ENCODE measurements around the gene DNAJA3.

The DNAJA3 gene

DNA sequence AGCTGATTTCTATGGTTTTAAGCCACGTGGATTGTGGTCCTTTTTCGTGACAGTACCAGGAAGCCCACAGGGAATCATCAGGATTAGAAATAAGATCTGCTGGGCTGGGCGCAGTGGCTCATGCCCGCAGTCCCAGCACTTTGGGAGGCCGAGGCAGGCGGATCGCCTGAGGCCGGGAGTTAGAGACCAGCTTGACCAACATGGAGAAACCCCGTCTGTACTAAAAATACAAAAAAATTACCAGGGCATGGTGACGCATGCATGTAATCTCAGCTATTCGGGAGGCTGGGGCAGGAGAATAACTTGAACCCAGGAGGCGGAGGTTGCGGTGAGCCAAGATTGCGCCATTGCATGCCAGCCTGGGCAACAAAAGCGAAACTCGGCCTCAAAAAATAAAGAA is 42.2 kb downstream of the DNAJA3 start:
- no peak overlapping the region for H3K4me2 ChIP-seq (ENCODE audit: low read depth, low read length, poor library complexity, severe bottlenecking)
- H3K4me3 ChIP-seq (ENCODE audit: insufficient read depth, low read length, poor library complexity, severe bottlenecking), result no peak overlapping the region
- no peaks in the 10 kb centered on the region for H3K27me3 ChIP-seq (ENCODE audit: low read length)
- no peak overlapping the region for H3K27ac ChIP-seq (ENCODE audit: low read depth, low read length)
- no peaks in the 10 kb centered on the region for H3K9me2 ChIP-seq (replicated peaks; ENCODE audit: insufficient read depth, low read length)
- H3K79me2 ChIP-seq (ENCODE audit: insufficient read depth, low read length), result peaks cover 5% of the 10 kb centered on the region
- no peak overlapping the region for H3K9ac ChIP-seq (ENCODE audit: low read length)
- TF ChIP-seq CTCF (IDR thresholded peaks at IDR 0.05; ENCODE audit: insufficient read depth, low read length, poor library complexity, severe bottlenecking), result no peak
- TF ChIP-seq EZH2phosphoT487 (conservative IDR thresholded peaks at IDR 0.05; ENCODE audit: low read length), result no peak
- H4K20me1 ChIP-seq (ENCODE audit: low read depth, low read length), result no peaks in the 10 kb centered on the region
- H3K9me3 ChIP-seq (ENCODE audit: insufficient read depth, low read length), result no peaks in the 10 kb centered on the region
- H3F3A ChIP-seq (ENCODE audit: insufficient read depth), result peaks cover 12% of the 10 kb centered on the region; the same call in 1 of the 2 replicates
- no peak overlapping the region for H2AFZ ChIP-seq (ENCODE audit: low read depth, low read length, severe bottlenecking)
- H3K36me3 ChIP-seq (ENCODE audit: low read length), result no peaks in the 10 kb centered on the region

DNA sequence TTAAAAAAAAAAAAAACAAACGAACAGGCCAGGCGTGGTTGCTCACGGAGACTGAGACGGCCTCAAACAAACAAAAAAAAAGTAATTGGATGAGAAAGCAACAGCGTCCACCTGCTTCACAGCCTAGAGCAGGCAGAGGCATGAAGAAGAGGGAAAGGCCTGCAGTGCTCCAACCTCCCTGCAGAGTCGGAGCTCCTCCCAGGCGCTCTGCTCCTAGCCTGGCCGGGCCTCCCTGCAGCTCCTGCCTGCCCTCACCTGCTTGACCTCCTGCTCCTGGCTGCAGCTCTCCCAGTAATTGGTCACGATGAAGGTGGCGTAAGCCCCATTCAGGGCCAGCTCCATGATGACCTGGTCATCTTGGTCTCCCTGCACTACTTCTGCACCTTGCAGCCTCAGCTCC is 43.3 kb downstream of the DNAJA3 start:
- no peak overlapping the region for H3K4me2 ChIP-seq (ENCODE audit: low read depth, low read length, poor library complexity, severe bottlenecking)
- H3K27me3 ChIP-seq (ENCODE audit: low read length), result no peaks in the 10 kb centered on the region
- H3K27ac ChIP-seq (ENCODE audit: low read depth, low read length), result no peak overlapping the region
- no peaks in the 10 kb centered on the region for H3K9me2 ChIP-seq (replicated peaks; ENCODE audit: insufficient read depth, low read length)
- TF ChIP-seq EZH2phosphoT487 (conservative IDR thresholded peaks at IDR 0.05; ENCODE audit: low read length) (no peak), CTCF (IDR thresholded peaks at IDR 0.05; ENCODE audit: insufficient read depth, low read length, poor library complexity, severe bottlenecking) (no peak)
- H3K79me2 ChIP-seq (ENCODE audit: insufficient read depth, low read length), result peaks cover 8% of the 10 kb centered on the region
- no peaks in the 10 kb centered on the region for H3K9me3 ChIP-seq (ENCODE audit: insufficient read depth, low read length)
- H3K9ac ChIP-seq (ENCODE audit: low read length), result no peak overlapping the region
- no peaks in the 10 kb centered on the region for H3K36me3 ChIP-seq (ENCODE audit: low read length)
- no peaks in the 10 kb centered on the region for H4K20me1 ChIP-seq (ENCODE audit: low read depth, low read length)
- no peak overlapping the region for H3K4me3 ChIP-seq (ENCODE audit: insufficient read depth, low read length, poor library complexity, severe bottlenecking)
- peaks cover 23% of the 10 kb centered on the region; the same call in 1 of the 2 replicates for H3F3A ChIP-seq (ENCODE audit: insufficient read depth)
- no peak overlapping the region for H2AFZ ChIP-seq (ENCODE audit: low read depth, low read length, severe bottlenecking)

DNA sequence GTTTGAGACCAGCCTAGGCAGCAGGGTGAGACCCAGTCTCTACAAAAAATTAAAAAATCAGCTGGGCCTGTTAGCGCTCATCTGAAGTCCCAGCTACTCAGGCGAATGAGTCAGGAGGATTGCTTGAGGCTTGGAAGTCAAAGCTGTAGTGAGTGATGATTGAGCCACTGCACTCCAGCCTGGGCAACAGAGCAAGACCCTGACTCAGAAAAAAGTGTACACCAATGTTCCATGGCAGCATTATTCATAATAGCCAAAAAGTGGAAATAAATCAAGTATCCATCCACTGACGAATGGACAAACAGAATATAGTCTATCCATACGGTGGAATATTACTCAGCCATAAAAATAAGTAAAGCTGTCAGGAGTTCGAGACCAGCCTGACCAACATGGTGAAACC is 46.2 kb downstream of the DNAJA3 start:
- Histone ChIP-seq H3K36me3 (ENCODE audit: low read length) (no peaks in the 10 kb centered on the region), H3K9ac (ENCODE audit: low read length) (no peak overlapping the region), H4K20me1 (ENCODE audit: low read depth, low read length) (no peaks in the 10 kb centered on the region), H3K27me3 (ENCODE audit: low read length) (no peaks in the 10 kb centered on the region), H3F3A (ENCODE audit: insufficient read depth) (peaks cover 39% of the 10 kb centered on the region), H3K4me2 (ENCODE audit: low read depth, low read length, poor library complexity, severe bottlenecking) (no peak overlapping the region), H3K9me2 (replicated peaks; ENCODE audit: insufficient read depth, low read length) (no peaks in the 10 kb centered on the region), H3K27ac (ENCODE audit: low read depth, low read length) (no peak overlapping the region), H3K4me3 (ENCODE audit: insufficient read depth, low read length, poor library complexity, severe bottlenecking) (no peak overlapping the region), H3K9me3 (ENCODE audit: insufficient read depth, low read length) (no peaks in the 10 kb centered on the region), H2AFZ (ENCODE audit: low read depth, low read length, severe bottlenecking) (no peak overlapping the region), H3K79me2 (ENCODE audit: insufficient read depth, low read length) (peaks cover 23% of the 10 kb centered on the region)
- TF ChIP-seq EZH2phosphoT487 (conservative IDR thresholded peaks at IDR 0.05; ENCODE audit: low read length) (no peak), CTCF (IDR thresholded peaks at IDR 0.05; ENCODE audit: insufficient read depth, low read length, poor library complexity, severe bottlenecking) (no peak)
